NCI-H345 (cell line): Measurements from ENCODE around the gene LYPD6B.

ENCODE experiments used
- DNase-seq: peaks from one replicate; lab custom pipeline; 2025; lab: John Stamatoyannopoulos, UW

Gene LYPD6B

GRCh38 chr2:149122516-149122915 is 84.0 kb downstream of the LYPD6B start:
- no peak for DNase-seq

DNA sequence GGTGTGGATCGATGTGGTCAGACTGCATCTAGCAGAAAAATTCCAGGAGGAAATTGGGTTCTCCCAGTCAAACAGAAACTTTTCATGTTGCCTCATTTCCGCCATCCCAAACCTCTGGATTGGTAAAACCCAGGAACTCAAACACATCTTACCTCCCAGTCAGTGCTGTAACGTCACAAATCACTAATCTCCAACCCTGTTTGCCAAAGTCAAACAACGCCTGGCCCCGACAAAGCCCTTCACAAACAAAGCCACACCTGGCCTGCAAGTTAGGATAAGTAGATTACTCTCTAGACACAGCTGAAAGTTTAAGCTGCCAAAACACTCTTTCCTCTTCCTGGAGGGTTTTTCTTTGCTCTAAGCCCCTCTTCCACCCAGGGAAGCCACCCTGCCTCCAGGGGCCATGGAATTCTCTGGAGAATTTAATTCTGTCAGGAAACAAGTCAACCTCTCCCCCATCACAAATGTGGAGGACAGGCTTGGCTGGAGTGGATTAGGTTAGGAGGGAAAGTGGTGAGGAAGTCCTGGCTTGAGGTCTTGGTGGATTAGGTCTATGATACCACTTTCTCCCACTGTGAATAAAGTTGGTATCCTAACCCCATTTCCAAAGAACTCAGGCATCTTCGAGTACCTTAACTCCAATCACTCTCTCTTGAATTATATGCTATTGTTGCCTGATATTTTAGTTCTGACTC is 86.7 kb downstream of the LYPD6B start:
- DNase-seq: peak; percentile 65

DNA sequence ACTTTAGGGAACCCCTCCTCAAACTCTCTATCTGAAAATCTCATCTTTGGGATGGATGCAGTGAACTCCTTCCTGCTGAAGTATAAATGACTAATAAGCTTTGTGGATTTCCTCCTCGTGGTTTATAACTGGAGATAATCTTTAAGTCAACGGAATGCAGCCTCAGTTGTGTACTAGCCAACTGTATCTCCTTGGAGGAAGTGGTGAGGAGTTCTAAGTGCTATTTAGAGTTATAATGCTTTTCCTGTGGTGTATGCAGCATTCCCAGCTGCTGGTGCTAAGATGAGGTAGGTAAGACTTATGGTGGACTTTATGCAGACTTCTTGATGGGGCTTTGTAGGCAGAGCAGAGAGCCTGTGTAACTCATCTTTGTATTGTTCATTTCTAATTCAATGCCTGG is 90.9 kb downstream of the LYPD6B start:
- no peak for DNase-seq

DNA sequence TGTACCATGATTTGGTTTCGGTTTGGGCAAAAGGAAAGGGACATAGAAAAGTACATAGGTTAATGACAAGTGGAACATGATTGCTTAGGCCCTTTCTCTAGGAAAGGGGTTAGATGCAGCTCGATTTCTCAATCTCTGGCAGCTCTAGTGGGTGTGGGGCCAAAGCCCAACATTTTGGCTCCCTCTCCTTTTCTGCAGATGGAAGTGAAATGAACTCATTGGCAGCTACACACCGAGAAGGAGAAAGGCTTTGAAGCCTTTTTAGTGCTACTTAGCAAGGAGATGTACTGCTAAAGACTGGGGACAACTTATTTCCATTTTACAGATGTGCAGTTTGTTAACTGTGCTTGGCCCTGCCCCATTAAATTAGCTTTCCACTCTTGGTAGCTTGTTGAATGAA is 93.8 kb downstream of the LYPD6B start:
- no peak for DNase-seq

DNA sequence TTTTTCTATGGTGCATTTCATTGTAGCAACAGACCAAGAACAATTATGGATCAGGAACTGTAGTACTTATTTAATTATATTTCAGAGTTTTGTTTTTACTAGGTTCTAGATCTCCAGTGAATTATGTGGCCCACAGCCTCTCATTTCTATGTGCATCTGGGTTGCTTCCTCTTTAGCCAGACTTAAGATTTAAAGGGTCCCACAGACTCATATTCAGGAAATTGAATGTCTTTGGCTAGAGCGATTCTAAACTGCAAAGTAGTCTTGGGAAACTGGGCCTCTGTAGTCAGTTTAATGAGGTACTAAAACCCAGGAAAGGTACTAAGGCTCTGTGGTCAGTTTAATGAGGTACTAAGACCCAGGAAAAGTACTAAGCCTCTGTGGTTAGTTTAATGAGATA is 94.4 kb downstream of the LYPD6B start:
- DNase-seq: no peak

GRCh38 chr2:149134335-149134923 is 95.9 kb downstream of the LYPD6B start:
- no peak for DNase-seq

GRCh38 chr2:149136111-149136510 is 97.6 kb downstream of the LYPD6B start:
- no peak for DNase-seq

GRCh38 chr2:149141046-149141445 is 102.5 kb downstream of the LYPD6B start:
- no peak for DNase-seq

DNA sequence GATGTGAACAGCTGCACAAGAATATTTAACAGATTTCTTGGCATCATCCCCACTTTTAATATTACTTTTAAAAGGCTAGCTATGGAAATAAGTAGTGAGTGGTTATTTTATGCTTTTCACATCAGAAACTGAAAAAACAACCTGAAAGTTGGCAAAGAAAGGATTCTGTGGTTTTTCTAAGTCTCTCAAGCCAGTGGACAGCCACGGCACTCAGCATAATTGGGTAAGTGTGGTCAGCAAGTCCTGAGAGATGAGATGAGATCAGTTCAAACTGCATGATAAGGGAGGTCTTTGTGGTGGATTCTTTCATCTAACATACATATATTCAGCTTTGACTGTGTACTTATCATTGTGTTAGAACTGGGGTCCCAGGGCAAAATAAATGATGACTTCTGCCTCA is 105.2 kb downstream of the LYPD6B start:
- no peak for DNase-seq

DNA sequence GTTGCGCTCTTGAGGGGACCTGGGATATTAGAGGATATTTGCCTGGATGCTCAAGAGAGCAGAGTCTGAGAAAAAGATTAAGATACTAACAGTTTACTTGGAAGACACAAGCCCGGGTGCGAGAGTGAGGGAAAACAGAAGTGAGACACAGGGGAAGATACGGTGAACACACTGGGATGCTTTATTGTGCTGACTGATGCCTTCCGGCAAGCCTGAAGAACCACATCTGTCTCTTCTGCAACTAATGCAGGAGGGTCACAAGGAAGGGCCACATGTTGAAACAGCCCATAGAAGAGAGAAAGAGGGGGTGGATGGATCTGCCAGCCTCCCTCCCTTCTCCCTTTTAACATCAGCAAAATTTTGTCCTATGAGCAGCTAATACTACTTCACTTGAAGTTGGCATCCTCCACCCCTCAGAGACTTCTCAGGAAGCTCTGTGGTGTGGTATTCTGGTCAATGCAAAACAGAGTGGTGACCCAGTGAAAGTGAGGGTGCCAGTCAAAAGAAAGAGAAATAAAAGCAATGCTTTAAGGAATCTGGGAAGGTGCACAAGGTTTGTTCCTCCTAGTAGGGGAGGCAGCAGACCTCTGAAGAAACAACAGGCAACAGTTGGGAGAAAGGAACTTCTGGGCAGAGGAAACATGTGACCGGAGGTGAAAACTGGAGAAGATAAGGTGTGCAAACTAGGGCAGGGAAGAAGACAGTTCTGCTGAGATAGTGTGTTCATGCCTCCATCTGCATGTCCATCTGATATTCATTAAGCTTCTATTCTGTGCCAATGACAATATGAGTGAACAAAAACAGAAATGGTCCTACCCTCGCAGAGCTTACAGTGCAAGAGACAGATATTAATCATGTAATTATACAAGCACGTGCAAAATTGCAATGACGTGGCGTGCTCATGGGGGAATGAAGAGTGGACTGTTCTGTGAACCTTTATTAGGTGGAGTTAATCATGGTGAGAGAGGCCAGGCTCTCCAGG is 107.1 kb downstream of the LYPD6B start:
- DNase-seq: no peak

- DNase-seq: no peak
Measured at GRCh38 chr2:149146876-149147275, 108.4 kb downstream of the LYPD6B start.

DNA sequence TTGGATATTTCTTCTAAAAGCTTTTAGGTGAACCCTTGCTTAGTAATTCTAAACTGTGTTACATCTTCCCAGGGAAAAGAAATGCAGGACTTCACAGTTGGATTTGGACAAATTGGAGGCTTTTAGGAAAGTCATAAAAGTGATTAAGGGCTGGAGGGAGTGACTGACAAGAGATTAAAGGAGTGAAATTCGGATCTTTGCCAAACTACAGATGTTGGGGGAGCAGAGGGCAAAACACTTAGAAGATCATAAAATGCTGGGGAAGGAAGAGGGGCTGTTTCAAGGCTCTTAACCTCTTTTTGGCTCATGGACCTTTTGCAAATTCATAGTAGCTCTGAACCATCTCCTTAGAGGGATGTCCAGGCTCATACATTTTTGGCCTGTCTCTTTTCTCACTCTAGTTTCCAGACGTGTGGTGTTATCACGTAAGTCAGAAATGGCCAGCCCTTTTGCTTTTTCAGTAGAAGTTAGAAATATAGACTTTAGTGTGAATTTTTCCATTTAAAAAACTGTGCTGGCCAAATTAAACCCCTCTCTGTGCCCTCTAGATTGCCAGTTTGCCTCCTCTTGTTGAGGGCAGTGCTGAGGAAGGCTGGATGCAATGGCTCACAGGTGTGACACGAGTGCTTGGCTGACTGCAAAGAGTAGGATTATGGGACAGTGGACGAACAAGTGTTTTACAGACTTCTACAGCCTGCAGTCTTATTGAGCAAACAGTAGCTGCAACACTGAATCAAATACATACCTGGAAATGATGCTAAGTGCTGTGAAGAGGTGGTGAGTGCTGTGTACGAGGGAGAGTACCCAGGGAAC is 109.9 kb downstream of the LYPD6B start:
- DNase-seq: no peak

GRCh38 chr2:149149007-149149297 is 110.5 kb downstream of the LYPD6B start:
- DNase-seq: no peak

GRCh38 chr2:149152469-149152953 is 114.0 kb downstream of the LYPD6B start:
- no peak for DNase-seq

GRCh38 chr2:149155196-149155969 is 116.9 kb downstream of the LYPD6B start:
- DNase-seq: no peak

DNA sequence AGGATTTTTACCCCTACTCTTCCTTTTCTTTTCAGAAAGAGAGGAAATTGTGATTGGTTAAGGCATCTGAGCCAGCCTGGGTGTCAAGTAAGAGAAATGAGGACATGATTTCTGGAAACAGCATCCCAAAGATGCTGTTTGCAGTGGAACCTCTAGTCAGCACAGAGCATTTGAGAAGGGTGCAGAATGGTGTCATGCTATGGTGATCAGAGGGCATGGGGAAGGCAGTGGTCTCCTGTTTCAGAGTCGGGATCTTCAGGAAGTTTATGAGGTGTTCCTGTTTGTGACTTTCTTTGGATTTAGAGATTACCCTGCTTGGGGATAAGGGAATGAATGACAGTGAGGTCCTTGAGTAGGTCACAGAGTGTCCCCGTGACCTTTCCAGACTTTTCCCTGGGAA is 117.5 kb downstream of the LYPD6B start:
- DNase-seq: no peak

GRCh38 chr2:149156971-149157740 is 118.7 kb downstream of the LYPD6B start:
- no peak for DNase-seq

DNA sequence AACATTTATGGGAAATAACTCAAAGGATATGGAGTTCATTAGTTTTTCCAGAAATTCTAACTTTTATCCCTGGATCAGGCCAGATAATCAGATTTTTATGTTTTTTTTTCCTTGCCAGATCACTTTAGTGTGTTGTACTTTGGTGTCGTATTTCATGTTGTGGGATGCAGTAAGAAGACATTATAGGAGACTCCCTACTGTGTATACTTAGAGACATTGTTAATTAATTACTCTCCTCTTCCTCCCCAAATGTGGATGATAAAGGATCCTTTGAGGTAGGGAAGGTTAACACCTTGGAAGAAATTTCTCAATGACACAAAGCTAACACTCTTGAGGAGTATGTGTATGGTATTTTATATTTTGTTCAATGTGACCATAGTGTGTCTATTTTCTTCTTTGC is 120.5 kb downstream of the LYPD6B start:
- no peak for DNase-seq

DNA sequence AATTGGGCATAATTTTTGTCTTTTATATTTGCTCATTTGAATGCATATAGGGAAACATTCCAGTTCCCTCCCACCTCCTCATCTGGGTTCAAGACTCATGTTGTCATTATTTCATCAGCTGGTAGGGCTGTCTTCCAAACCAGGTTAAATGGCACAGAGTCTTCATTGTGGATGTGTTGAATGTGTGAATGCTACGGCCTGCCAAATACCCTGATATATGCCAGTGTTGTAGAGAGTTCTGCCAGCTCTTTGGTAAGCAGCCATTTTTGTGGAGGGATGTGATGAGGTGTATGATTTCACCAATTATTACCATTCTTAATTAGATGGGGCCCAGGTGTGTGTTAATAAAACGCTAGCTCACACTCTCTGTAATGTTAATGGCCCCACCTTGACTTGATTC is 121.7 kb downstream of the LYPD6B start:
- no peak for DNase-seq

- DNase-seq: no peak
Measured at GRCh38 chr2:149160701-149161217, 122.3 kb downstream of the LYPD6B start.
